Astrocyte (in vitro differentiated cells and primary cell): Measurements from ENCODE around the gene OR5B21.

Experiments
- EZH2 ChIP-seq: IDR thresholded peaks from 2 replicates; pipeline ENCODE4 v1.6.1; 2012; ENCODE audit warnings: mild to moderate bottlenecking, low read length, inconsistent platforms; ENCODE audit not compliant: insufficient read depth
- TF ChIP-seq, protein P1 (sequence below): IDR thresholded peaks from 2 replicates; pipeline ENCODE4 v1.5.1; 2011; ENCODE audit warnings: low read depth, mild to moderate bottlenecking, inconsistent platforms, low read length, moderate library complexity; ENCODE audit not compliant: insufficient read depth

DNA sequence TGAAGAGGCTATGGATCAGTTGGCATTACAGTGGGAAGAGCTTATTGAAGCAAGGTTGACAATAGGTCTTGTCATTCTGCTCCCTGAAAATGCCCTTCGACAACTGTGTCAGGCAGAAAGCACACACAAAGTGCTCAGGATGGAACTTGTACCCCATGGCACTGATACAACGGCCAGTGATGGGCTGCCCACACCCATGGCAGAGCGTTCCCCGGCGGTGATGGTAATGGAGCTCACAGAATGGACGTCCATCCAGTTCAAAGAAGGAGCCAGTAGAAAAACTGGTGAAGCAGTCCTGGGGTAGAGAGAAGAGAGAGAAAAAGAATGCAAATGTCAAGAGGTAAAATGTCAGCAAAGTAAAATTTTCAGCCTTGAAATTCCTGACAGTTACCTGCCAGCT lies 19.5 kb upstream of the OR5B21 start:
- TF ChIP-seq, protein P1, sequence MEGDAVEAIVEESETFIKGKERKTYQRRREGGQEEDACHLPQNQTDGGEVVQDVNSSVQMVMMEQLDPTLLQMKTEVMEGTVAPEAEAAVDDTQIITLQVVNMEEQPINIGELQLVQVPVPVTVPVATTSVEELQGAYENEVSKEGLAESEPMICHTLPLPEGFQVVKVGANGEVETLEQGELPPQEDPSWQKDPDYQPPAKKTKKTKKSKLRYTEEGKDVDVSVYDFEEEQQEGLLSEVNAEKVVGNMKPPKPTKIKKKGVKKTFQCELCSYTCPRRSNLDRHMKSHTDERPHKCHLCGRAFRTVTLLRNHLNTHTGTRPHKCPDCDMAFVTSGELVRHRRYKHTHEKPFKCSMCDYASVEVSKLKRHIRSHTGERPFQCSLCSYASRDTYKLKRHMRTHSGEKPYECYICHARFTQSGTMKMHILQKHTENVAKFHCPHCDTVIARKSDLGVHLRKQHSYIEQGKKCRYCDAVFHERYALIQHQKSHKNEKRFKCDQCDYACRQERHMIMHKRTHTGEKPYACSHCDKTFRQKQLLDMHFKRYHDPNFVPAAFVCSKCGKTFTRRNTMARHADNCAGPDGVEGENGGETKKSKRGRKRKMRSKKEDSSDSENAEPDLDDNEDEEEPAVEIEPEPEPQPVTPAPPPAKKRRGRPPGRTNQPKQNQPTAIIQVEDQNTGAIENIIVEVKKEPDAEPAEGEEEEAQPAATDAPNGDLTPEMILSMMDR = no peak
- no peak for TF ChIP-seq EZH2
